GM21576 (cell line): ENCODE data around the gene GPC5.
A peak's percentile ranks its signal among the peaks of the same experiment; 100 is the strongest.
"Not testable (repeated sequence)": the region's sequence is repeated elsewhere in the genome, so short reads cannot be mapped to it uniquely, and the experiment has no call there.

Experiments used
- ATAC-seq: cut with Tn5 transposase; IDR thresholded peaks from one replicate; pipeline ENCODE4 v1.9.1; 2021; ENCODE audit warnings: mild to moderate bottlenecking, moderate library complexity; ENCODE audit not compliant: unreplicated experiment

Gene GPC5

DNA sequence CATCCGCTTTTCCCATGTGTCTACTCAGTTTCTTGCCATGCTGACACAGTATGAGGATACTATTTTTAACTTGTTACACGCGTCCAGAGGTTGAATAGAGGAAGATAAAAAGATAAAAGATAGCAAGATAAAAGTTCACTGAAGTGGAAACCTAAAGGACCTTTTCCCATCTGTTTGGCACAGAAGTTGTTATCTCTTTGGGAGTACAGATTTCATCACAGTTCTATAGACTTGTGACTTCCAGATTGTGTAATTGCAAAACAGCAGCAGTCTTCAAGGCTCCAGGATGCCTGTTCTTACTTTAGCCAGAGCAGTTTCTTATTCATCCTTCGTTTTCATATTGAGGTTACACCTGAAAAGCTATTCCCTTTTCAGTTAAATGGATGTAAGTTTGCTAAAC is 369.2 kb downstream of the GPC5 start:
- ATAC-seq = no peak

DNA sequence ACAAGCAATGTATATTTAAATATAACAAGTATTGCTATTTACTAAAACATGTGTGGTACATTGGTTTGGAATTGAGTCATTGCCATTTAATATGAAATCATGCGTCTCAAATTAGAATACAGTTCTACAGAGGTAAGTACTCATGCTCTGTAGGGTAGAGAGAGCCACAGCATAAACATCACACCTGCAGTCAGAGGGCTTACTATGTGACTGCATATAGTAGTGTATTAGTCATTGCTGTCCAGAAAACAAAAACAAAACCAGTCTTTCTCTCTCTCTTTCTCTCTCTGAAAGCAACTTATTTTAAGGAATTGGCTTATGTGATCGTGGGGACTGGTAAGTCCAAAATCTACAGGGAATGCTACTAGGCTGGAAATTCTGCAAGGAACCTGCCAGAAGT is 370.3 kb downstream of the GPC5 start:
- no peak for ATAC-seq

DNA sequence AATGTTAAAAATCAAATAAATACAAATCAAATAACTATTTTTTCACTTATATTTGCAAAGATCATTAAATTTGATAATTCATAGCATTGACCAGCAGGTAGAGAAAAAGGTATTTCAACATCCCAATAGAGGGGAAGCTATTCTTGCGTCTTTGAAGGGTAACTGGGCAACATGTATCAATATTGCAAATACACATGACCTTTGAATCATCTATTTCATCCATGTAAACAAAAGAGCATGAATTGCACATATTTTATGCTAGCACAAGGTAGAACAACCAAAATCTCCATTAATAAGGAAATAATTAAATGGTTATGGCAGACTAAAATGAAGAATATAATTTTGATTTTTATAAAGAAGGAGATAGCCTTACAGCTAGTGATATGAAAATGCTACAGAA is 372.8 kb downstream of the GPC5 start:
- ATAC-seq = no peak

DNA sequence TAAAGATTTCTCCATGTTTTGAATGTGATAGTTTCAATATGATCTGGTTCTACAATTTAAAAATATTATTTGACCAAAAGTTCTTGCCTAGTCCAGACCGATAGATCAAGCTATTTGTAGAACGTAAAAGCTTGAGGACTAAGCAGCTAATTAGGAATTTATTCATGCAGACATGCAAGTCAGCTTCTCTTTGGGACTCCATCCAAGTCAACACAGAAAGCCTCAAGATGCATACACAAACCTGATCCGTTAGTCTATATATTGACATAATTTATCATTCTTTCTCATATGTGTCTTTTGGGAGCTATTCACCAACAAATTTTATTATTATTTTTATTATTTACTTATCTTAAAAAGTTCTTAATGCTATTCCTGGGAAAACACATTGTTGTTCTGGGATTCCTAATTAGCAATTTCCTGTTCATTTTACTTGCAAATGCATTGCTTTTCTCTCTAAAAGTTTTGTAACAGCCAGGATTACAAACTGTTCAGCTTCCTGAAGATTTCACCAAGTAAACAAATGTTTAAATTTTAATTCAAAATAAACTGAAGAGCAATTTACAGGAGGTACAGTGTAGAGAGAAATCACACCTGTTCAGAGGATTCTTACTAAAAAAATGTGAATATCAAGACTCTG is 375.3 kb downstream of the GPC5 start:
- ATAC-seq = no peak

DNA sequence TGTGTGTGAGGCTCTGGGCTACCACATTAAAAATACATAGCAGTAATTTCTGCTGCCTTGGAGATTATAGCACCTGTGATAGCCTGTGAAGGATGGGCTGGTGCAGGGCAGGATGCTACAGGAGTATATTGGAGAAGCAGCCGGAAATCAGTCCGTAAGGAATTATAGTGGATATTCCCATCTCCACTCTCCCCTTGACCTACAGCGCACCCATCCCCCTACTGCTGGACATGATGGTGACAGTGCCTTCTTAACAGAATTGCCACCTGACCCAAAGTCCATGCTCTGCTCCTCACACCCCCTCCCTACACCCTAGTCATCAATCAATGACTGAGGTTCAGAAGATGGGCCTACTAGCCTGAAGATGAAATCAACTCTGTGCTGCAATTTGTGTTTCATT is 376.0 kb downstream of the GPC5 start:
- no peak for ATAC-seq

DNA sequence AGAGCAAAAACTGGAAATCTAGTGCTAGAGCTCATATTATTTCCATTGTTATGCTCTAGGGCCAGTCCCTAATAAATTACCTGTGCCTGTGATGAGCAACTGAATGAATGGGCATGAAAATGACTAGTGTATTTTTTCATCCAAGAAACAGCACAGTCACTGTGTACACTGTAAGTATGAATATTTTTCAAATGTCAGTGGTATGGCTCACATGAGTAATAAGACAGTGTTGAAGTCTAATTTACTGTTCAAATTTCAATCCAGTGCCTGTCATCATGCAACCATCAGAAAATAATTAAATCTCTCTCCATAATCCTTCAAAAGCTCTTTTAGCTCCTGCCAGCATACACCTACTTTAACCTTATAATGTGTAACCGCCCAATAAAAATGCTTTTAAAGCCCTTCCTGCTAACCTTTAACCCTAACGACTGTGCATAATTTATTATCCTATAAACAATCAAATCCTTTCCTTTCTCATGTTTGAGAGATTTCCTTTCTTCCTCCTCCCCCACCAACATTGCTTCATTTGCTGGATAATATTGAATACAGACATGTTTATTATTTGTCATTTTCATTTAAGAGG is 378.3 kb downstream of the GPC5 start:
- no peak for ATAC-seq

DNA sequence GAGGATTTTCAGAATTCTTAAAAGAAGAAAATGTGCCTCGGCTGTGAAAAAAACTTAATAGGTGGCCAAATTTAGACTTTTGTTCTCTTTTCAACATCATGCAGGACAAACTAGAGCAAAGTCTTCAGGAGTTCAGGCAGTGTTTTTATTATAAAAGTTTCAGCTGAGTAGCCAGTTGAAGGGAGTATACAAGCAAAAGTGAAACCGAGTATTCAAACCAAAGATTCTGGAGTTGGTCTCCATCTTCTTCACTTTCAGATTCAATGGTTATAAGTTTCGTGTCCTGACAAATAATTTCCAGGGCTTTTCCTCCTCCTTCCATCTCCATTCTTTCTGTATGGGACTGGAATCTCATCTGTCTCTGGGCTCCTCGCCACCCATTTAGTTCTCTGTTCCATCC is 379.7 kb downstream of the GPC5 start:
- ATAC-seq = no peak

DNA sequence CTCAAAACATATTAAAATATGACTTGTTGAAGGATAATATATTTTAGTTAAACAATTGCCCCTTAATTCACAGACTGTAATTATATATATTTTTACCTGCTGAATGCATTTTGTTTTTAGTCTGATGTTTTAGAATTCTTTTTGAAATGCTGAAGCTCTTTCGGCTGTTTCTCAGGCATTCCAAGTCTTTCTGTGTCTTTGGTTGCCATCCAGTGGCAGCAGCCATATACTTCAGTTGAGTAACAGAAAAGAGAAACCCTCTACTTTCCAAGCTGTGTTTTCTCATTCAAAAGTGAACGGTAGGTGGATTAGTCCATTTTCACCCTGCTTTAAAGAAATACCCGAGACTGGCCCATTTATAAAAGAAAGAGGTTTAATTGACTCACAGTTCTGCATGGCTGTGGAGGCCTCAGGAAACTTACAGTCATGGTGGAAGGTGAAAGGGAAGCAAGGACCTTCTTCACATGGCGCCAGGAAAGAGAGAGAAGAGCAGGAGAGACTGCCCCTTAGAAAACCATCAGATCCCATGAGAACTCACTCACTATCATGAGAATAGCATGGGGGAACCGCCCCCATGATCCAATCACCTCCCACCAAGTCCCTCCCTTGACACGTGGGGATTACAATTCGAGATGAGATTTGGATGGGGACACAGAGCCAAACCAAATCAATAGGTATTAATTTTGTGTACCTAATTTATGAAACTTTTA is 383.7 kb downstream of the GPC5 start:
- not testable (repeated sequence) for ATAC-seq

DNA sequence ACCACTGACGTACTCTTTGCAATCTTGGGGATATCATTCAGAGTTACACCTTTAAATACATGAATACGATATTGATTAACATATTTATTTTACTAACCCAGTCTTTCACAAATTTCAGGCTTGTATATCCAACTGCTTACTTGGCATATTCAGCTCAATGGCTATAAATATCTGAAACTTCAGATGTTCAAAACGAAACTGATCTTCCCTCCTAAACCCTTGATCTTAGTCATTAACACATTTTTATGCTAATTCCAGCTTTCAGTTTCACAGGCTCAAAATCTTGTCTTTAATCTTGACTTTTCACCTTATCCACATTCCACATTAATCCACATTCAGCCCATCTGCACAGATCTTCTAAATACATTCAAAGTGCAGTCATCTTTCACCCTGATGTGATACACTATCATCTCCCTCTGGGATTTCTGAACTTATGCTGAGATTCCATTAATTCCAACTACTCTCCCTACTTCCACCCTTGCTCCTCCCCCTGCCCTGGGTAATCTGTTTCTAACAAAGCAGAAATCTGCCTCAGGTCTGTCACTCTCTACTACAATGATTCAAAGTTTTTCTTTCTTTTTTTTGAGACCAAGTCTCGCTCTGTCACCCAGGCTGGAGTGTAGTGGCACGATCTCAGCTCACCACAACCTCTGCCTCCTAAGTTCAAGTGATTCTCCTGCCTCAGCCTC is 387.2 kb downstream of the GPC5 start:
- ATAC-seq = peak; percentile 64

DNA sequence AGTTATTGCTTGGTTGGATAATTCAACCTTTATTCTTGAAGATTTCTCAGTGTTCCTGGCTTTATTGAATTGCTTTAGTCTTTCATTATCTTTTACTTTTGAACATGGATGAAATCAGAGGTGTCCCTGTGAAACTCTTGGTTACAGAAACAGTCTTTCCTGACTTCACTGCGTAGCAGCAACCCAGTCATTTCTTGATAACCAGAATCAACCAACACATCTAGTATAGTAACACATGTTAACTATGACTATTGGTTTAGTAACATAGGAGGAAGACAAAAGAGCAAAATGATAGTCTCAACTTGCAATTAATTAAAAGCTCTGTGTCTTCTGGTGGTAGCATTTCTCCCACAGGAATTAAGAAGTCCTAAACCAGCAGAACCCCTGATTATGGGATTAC is 393.6 kb downstream of the GPC5 start:
- ATAC-seq = no peak

DNA sequence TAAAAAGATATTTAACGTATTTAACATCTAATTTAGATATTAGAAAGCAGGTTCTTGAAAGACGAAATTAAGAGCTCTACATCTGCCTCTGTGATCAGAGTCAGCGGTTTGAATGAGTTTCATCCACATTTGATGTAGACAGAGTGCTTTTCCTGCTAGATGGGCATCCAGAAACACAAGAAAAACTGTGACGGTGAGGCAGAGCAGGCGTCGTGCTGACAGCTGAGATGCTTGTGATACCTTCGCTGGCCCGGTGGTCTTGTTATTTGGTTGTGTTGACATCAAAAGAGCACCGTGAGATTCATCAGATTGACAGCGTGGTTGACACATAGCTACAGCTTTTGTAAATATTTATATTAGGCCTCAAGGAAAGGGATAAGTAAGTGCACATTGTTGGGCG is 399.1 kb downstream of the GPC5 start:
- ATAC-seq = no peak

DNA sequence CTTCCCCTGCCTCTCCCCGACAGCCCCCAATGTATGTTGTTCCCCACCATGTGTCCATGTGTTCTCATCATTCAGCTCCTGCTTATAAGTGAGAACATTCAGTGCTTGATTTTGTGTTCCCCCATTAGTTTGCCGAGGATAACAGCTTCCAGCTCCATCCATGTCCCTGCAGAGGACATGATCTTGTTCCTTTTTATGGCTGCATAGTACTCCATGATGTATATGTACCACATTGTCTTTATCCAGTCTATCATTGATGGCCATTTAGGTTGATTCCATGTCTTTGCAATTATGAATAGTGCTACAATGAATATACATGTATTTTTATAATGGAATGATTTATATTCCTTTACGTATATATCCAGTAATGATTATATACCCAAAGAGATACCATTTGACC is 399.9 kb downstream of the GPC5 start:
- ATAC-seq = not testable (repeated sequence)

DNA sequence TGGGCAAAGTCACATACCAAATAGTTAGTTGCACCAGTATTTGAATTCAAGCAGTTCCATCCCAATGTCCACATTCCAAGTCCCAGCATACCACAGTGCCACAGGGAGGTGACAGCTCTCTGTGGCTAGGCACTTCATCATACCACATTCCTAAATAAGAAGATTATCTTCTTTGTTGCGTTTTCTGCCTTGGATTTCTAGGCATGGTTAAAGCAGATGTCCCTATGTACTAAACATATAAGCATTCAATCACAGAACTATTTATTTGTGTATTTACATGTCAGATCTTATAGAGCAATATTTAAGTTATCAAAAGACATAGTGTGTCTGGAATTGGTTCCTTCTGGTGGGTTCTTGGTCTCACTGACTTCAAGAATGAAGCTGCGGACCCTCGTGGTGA is 403.4 kb downstream of the GPC5 start:
- not testable (repeated sequence) for ATAC-seq

DNA sequence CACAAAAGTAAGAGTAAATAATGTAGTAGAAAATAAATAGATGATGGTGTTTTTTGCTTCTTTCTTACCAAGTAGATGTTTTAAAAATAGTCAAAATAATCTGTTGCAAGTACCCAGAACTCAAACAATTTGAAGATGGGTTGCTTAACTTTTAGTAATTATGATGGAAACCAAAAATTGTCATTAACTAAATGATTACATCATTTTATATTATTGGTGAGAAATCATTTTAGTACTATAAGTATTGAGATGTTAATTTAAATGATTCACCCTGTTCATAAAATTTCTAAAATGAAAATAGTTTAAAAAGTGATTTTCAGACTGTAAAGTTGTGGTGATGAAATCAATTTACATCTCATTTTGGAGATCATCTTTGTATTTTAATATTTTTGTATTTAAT is 404.5 kb downstream of the GPC5 start:
- ATAC-seq = no peak

DNA sequence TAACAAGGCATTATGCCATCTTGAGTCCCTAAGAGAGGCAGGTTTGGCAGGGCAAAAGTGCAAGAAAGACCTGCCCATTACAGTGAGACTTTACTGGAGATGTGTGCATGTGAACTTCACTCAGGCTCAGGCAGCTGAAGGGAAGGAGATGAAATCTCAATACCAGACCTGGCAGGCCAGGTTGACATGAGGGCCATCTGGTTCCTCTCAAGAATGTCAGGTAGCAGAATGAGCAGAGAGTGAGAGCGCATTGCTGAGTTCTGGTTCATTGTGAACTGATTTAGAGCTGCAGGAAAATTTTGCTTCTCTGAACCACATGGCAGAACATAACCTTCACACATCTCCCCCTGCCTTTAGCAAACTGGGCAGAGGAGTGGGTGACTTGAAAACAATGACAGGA is 406.3 kb downstream of the GPC5 start:
- ATAC-seq = no peak

DNA sequence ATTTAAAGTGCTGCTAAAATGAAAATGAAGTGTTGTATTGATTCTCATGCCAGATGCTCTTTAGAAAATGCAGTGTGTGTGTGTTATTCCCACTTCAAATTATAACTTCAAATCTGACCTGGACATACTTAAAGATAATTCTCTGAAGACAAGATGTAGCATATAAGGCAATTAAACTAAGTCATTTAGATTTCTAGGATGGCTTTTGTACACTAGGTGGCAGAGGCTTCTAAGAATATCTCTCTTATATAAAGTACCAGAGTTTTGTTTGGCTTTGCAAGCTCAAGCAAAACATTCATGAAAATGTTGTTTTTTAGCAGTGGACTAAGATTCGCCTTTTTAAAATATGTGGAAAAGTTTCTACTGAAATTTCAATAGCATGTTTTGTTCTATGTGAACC is 407.2 kb downstream of the GPC5 start:
- ATAC-seq = no peak

DNA sequence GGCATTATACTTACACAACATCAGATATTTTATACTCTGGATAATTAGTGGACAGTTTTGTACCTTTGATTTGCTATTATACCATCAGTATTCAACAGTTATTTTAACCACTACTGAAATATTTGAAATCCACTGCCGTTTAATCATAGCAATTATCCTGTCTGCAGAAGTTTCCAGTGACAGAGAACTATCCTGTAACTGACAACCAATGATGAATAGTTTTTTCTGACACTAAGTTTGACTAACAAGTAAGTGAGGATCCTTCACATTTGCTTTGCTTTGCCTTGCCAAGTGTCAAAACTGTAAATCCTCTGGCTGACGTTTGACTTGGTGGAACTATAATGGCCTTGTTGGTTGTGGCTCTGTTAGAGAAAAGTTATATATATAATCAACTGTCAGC is 410.7 kb downstream of the GPC5 start:
- ATAC-seq = no peak

DNA sequence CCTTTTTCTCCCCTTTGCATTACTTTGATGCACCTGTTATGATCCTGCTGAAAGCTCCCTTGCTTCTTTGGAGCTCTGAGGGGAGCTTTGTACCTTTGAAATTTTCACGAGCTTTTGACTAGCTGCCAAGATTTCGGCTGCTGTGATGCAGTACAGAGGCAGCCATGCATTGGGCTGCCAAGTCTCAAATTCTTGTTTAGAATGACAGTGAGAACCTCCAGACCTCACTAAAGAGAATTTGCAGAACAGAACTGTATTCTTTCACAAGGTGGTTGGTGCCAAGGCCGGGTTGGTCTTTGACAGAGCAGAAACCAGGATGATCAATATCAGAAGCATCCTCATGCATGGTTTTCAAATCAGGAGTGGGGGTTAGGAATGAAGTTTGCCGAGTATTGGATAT is 414.8 kb downstream of the GPC5 start:
- ATAC-seq = no peak

DNA sequence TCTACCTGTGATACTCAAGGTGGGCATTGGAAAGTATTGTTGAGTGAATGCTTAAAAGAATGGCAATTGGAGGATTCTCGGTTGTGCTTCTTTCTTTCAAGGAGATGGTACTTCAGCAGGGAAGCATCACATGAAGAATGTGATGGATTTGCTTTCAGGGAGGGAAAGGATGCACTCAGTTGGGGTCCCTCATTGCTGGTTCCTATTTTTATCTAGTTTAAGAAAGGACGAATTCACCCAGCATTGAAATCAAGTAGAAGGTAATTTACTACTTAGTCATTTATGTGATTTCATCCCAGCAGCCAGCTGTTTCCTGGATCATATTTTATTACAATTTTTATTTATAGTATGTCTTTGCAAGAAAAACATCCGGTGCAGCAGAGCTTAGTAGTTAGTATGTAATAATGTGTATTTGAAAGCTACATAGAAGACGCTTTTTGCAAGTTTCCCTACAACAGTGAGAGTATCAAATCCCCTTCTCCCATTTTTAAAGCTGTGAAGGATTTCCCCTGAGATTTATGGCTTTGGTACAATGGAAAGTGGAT is 417.9 kb downstream of the GPC5 start:
- no peak for ATAC-seq

DNA sequence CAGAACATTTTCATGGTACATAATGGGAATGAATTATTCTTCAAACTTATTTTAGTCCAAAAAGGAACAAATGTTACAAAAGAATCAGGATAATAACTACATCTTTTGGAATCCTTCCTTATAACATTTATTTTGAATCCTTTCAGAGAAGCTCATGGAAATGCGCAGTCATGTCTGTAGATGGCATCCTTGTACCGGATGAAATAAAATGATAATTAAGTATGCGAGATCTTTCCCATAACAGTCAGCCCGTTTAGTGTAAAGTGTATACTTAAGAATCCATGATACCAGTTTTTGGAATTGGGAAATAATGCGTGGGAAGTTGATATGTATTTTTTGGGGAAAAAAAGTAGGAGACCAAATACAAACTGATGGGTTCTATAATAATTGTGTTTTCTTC is 418.8 kb downstream of the GPC5 start:
- no peak for ATAC-seq

DNA sequence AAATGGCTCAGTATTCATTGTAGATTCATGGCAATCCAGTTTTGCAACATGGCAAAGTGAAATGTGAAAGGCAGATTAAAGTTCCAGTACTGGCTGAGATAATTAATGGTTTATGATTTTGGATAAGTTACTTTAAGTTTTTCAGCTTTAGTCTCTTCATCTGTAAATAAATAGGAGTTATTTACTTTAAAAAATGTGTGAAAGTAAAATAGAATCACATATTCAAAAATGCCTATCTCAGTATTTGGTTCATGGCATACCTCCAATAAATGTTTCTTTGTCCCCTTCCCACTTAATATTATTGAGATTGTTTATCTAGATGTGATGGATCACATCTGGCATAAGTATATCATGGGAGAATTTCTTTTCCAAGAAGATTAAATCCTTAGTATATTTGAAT is 426.0 kb downstream of the GPC5 start:
- ATAC-seq = no peak

DNA sequence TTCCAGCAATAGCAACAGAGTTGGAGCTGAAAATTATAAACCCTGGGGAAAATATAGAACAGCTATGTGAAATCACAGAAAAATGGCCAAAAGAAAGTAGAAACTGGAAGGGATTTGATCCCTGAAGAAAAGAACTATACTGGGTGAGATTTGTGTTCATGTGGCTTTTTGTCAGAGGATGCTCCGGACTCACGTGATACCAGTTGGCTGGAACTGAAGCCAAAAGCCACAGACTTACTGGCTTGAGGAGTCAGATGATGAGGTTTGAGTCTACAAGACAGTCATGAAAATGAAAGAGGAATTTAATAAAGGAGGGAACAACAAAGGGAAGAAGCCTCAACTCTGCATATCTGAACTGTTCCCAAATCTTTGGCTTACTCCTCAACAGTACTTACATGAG is 427.1 kb downstream of the GPC5 start:
- no peak for ATAC-seq
